ENCODE data around the gene ALK. TPM values are rescaled to one million over a fixed set of nuclear protein-coding genes. Genes with fewer than 3 reads are reported as not detected.

The ALK gene
- total RNA-seq, 1 donor from 2014 or later: 0.08 TPM

GRCh38 chr2:29463181-29463900, 458.0 kb downstream of the ALK start:
- ATAC-seq (no peak), DNase-seq (ENCODE audit: missing footprints) (no peak)
- intact Hi-C loops (cut with DNase I): no loop called here

- DNase-seq (ENCODE audit: missing footprints) (no peak), ATAC-seq (no peak)
- intact Hi-C loops (cut with DNase I): no loop called here
Measured at GRCh38 chr2:29462293-29462692, 459.1 kb downstream of the ALK start.

GRCh38 chr2:29460190-29460589, 461.2 kb downstream of the ALK start:
- intact Hi-C loops (cut with DNase I): no loop called here
- DNase-seq (ENCODE audit: missing footprints) (no peak), ATAC-seq (no peak)

- no peak for DNase-seq (ENCODE audit: missing footprints)
- no peak for ATAC-seq
- intact Hi-C loops (cut with DNase I): no loop called here
Measured at GRCh38 chr2:29459445-29460179, 461.8 kb downstream of the ALK start.

GRCh38 chr2:29456429-29456828, 465.0 kb downstream of the ALK start:
- DNase-seq (ENCODE audit: missing footprints): no peak
- no peak for ATAC-seq
- intact Hi-C loops (cut with DNase I): no loop called here

- DNase-seq (ENCODE audit: missing footprints) (no peak), ATAC-seq (no peak)
- intact Hi-C loops (cut with DNase I): no loop called here
Measured at GRCh38 chr2:29455200-29455860, 466.1 kb downstream of the ALK start.

- DNase-seq (ENCODE audit: missing footprints) (no peak), ATAC-seq (no peak)
- intact Hi-C loops (cut with DNase I): no loop called here
Measured at GRCh38 chr2:29452036-29452435, 469.4 kb downstream of the ALK start.

GRCh38 chr2:29450596-29451222, 470.7 kb downstream of the ALK start:
- DNase-seq (ENCODE audit: missing footprints) (no peak), ATAC-seq (no peak)
- intact Hi-C loops (cut with DNase I): no loop called here

- intact Hi-C loops (cut with DNase I): no loop called here
- ATAC-seq: no peak
Measured at GRCh38 chr2:29449499-29449898, 471.9 kb downstream of the ALK start.

GRCh38 chr2:29448096-29448688, 473.2 kb downstream of the ALK start:
- no peak for DNase-seq (ENCODE audit: missing footprints)
- no peak for ATAC-seq
- intact Hi-C loops (cut with DNase I): no loop called here

More at GRCh38 chr2:29449499-29449898, 471.9 kb downstream of the ALK start:
- no peak for DNase-seq (ENCODE audit: missing footprints)

GRCh38 chr2:29447513-29447912, 473.9 kb downstream of the ALK start:
- DNase-seq (ENCODE audit: missing footprints) (no peak), ATAC-seq (no peak)
- intact Hi-C loops (cut with DNase I): no loop called here

GRCh38 chr2:29446847-29447246, 474.5 kb downstream of the ALK start:
- DNase-seq (ENCODE audit: missing footprints): no peak
- intact Hi-C loops (cut with DNase I): no loop called here
- no peak for ATAC-seq

GRCh38 chr2:29444150-29444549, 477.2 kb downstream of the ALK start:
- DNase-seq (ENCODE audit: missing footprints) (no peak), ATAC-seq (no peak)
- intact Hi-C loops (cut with DNase I): no loop called here

GRCh38 chr2:29443627-29444026, 477.8 kb downstream of the ALK start:
- intact Hi-C loops (cut with DNase I): no loop called here
- no peak for DNase-seq (ENCODE audit: missing footprints)
- ATAC-seq: no peak

- no peak for ATAC-seq
- no peak for DNase-seq (ENCODE audit: missing footprints)
- intact Hi-C loops (cut with DNase I): no loop called here
Measured at GRCh38 chr2:29443151-29443550, 478.2 kb downstream of the ALK start.

GRCh38 chr2:29440921-29441623, 480.3 kb downstream of the ALK start:
- ATAC-seq (no peak), DNase-seq (ENCODE audit: missing footprints) (no peak)
- intact Hi-C loops (cut with DNase I): no loop called here

GRCh38 chr2:29433920-29434319, 487.5 kb downstream of the ALK start:
- no peak for ATAC-seq

GRCh38 chr2:29433128-29433527, 488.3 kb downstream of the ALK start:
- intact Hi-C loops (cut with DNase I): no loop called here
- DNase-seq (ENCODE audit: missing footprints) (no peak), ATAC-seq (no peak)

More at GRCh38 chr2:29433920-29434319, 487.5 kb downstream of the ALK start:
- intact Hi-C loops (cut with DNase I): no loop called here
- DNase-seq (ENCODE audit: missing footprints): no peak

- ATAC-seq (no peak), DNase-seq (ENCODE audit: missing footprints) (no peak)
- intact Hi-C loops (cut with DNase I): no loop called here
Measured at GRCh38 chr2:29431485-29431884, 489.9 kb downstream of the ALK start.

All from Right ventricle myocardium inferior (tissue), 1 donor.